ENCODE results near the gene NPPA. TPM values are rescaled to one million over a fixed set of nuclear protein-coding genes. Genes with fewer than 3 reads are reported as not detected.
"Not testable (repeated sequence)": the region's sequence is repeated elsewhere in the genome, so short reads cannot be mapped to it uniquely, and the experiment has no call there.

The NPPA gene
- total RNA-seq = under 1 TPM in 1 of 3 donors, not detected in 2; 0.66 TPM

- DNase-seq (ENCODE audit: low spot score in 2 of 2) = no peak
- TF ChIP-seq CTCF (IDR thresholded peaks at IDR 0.05) (no peak), POLR2AphosphoS5 (IDR thresholded peaks at IDR 0.05) (no peak), POLR2A (IDR thresholded peaks at IDR 0.05) (no peak)
- Histone ChIP-seq H3K4me1 (no peaks in the 10 kb centered on the region), H3K27ac (no peak within 1 kb of the TSS), H3K36me3 (no peaks in the 10 kb centered on the region), H3K9me3 (no peaks in the 10 kb centered on the region), H3K27me3 (no peaks in the 10 kb centered on the region), H3K4me3 (no peak within 1 kb of the TSS)
- intact Hi-C loops (cut with DNase I; ENCODE audit: low total_unique reads) = no loop called here
Measured at GRCh38 chr1:11847667-11848372, at the start of gene NPPA. Gene NPPA (minus strand): TSS chr1:11847783. CDS start chr1:11847684, 99 bp downstream.

GRCh38 chr1:11894501-11894900 lies 46.9 kb upstream of the NPPA start:
- peaks cover 0 to 16% of the 10 kb centered on the region in 2 donors for H3K27me3 ChIP-seq
- H3K4me3 ChIP-seq; H3K27ac ChIP-seq; H3K36me3 ChIP-seq; H3K4me1 ChIP-seq; DNase-seq (ENCODE audit: low spot score in 2 of 2); H3K9me3 ChIP-seq; intact Hi-C loops (cut with DNase I; ENCODE audit: low total_unique reads): not testable (repeated sequence)

- TF ChIP-seq POLR2A (IDR thresholded peaks at IDR 0.05) (no peak), POLR2AphosphoS5 (IDR thresholded peaks at IDR 0.05) (no peak), CTCF (IDR thresholded peaks at IDR 0.05) (peak; percentile 48 to 72 (median 61))
- H3K36me3 ChIP-seq = no peaks in the 10 kb centered on the region
- no peak overlapping the region for H3K4me3 ChIP-seq
- no peaks in the 10 kb centered on the region for H3K9me3 ChIP-seq
- DNase-seq (ENCODE audit: low spot score in 2 of 2) = no peak
- intact Hi-C loops (cut with DNase I; ENCODE audit: low total_unique reads) = no loop called here
- H3K4me1 ChIP-seq = no peaks in the 10 kb centered on the region
- H3K27ac ChIP-seq = no peak overlapping the region
- H3K27me3 ChIP-seq = peaks cover 0 to 10% of the 10 kb centered on the region in 2 donors
Measured at GRCh38 chr1:11893907-11894251, 46.3 kb upstream of the NPPA start.

- no peaks in the 10 kb centered on the region for H3K27me3 ChIP-seq
- TF ChIP-seq POLR2AphosphoS5 (IDR thresholded peaks at IDR 0.05) = no peak
- no peaks in the 10 kb centered on the region for H3K36me3 ChIP-seq
- H3K4me1 ChIP-seq = no peaks in the 10 kb centered on the region
- no peak overlapping the region for H3K4me3 ChIP-seq
- intact Hi-C loops (cut with DNase I; ENCODE audit: low total_unique reads) = no loop called here
- no peaks in the 10 kb centered on the region for H3K9me3 ChIP-seq
- no peak overlapping the region for H3K27ac ChIP-seq
- DNase-seq (ENCODE audit: low spot score in 2 of 2) = no peak
Measured at GRCh38 chr1:11891433-11892186, 44.0 kb upstream of the NPPA start.

- Histone ChIP-seq H3K4me1 (no peaks in the 10 kb centered on the region), H3K27me3 (no peaks in the 10 kb centered on the region), H3K9me3 (no peaks in the 10 kb centered on the region), H3K4me3 (no peak overlapping the region), H3K27ac (no peak overlapping the region), H3K36me3 (no peaks in the 10 kb centered on the region)
- TF ChIP-seq POLR2A (IDR thresholded peaks at IDR 0.05) (no peak), CTCF (IDR thresholded peaks at IDR 0.05) (no peak), POLR2AphosphoS5 (IDR thresholded peaks at IDR 0.05) (no peak)
- intact Hi-C loops (cut with DNase I; ENCODE audit: low total_unique reads) = no loop called here
- no peak for DNase-seq (ENCODE audit: low spot score in 2 of 2)
Measured at GRCh38 chr1:11888877-11889208, 41.3 kb upstream of the NPPA start.

- no peaks in the 10 kb centered on the region for H3K9me3 ChIP-seq
- H3K4me3 ChIP-seq = no peak overlapping the region
- DNase-seq (ENCODE audit: low spot score in 2 of 2) = no peak
- no peaks in the 10 kb centered on the region for H3K36me3 ChIP-seq
- no peaks in the 10 kb centered on the region for H3K27me3 ChIP-seq
- intact Hi-C loops (cut with DNase I; ENCODE audit: low total_unique reads) = no loop called here
- TF ChIP-seq CTCF (IDR thresholded peaks at IDR 0.05) = no peak
- no peak for TF ChIP-seq POLR2A (IDR thresholded peaks at IDR 0.05)
- TF ChIP-seq POLR2AphosphoS5 (IDR thresholded peaks at IDR 0.05) = no peak
- H3K27ac ChIP-seq = no peak overlapping the region
- no peaks in the 10 kb centered on the region for H3K4me1 ChIP-seq
Measured at GRCh38 chr1:11888206-11888876, 40.8 kb upstream of the NPPA start.
